GM12878 (cell line): Measurements from ENCODE around the gene LRRC7. TPM values are rescaled to one million over a fixed set of nuclear protein-coding genes. Genes with fewer than 3 reads are reported as not detected.

ENCODE experiments used
- ATAC-seq: fragments of 200-7000 bp; cut with Tn5 transposase; 3 replicates; pipeline ENCODE4 v1.9.1; 2020; ENCODE audit warnings: mild to moderate bottlenecking, moderate library complexity
- BruUV-seq: library from RNA; stranded (reverse); fragments of 400-500 nt; replicated peaks from 2 replicates; lab custom pipeline; 2021; lab: Mats Ljungman, UMichigan
- CTCF ChIA-PET: fragments of 300-600 bp; sonication (Branson Sonifier 250); formaldehyde crosslinking; extraction: SDS; loops from one replicate; lab custom pipeline; 2021; ENCODE audit warnings: inconsistent platforms; lab: Yijun Ruan, JAX
- POLR2A ChIA-PET: fragments of 350-600 bp; formaldehyde crosslinking; extraction: SDS; loops from one replicate; lab custom pipeline; 2021; ENCODE audit warnings: inconsistent platforms; lab: Charles Lee
- RAD21 ChIA-PET: fragments of 300-600 bp; sonication (Branson Sonifier 250); formaldehyde crosslinking; loops from one replicate; lab custom pipeline; 2023; ENCODE audit warnings: antibody characterized with exemption; ENCODE audit not compliant: unreplicated experiment; lab: Charles Lee
- SMC1A ChIA-PET: fragments of 300-600 bp; sonication (Branson Sonifier 250); formaldehyde crosslinking; loops from one replicate; lab custom pipeline; 2023; ENCODE audit not compliant: unreplicated experiment, uncharacterized antibody; lab: Charles Lee
- DNase-seq: peaks from one replicate; pipeline ENCODE4 v3.0.0-alpha.2; 2011; ENCODE audit warnings: low read depth, low spot score
- FAIRE-seq: peaks from 3 replicates; lab custom pipeline; 2011; peaks lifted over from hg19 to GRCh38; lab: Jason Lieb, UNC
- H2AFZ ChIP-seq: 2 replicates; pipeline ENCODE4 v1.6.0; 2011; ENCODE audit warnings: low read depth, low read length, control low read depth; ENCODE audit not compliant: control insufficient read depth
- H3K27ac ChIP-seq: 2 replicates; pipeline ENCODE4 v1.5.1; 2011; ENCODE audit warnings: control low read depth; ENCODE audit not compliant: control insufficient read depth, insufficient read depth
- H3K27me3 ChIP-seq, 2 experiments: replicated peaks in 1 of 2; 2 replicates each; pipeline versions ENCODE4 v1.6.0 to v1.6.1; 2011; ENCODE audit warnings: low read length in 1 of 2; ENCODE audit not compliant: control insufficient read depth in 2 of 2, insufficient read depth in 2 of 2
- H3K36me3 ChIP-seq, 2 experiments: 2 replicates each; pipeline ENCODE4 v1.5.1; 2011; ENCODE audit warnings: low read length in 1 of 2; ENCODE audit not compliant: control insufficient read depth in 2 of 2, insufficient read depth in 2 of 2
- H3K4me1 ChIP-seq: 2 replicates; pipeline ENCODE4 v1.6.1; 2011; ENCODE audit warnings: mild to moderate bottlenecking, low read length, moderate library complexity, mixed read lengths; ENCODE audit not compliant: control insufficient read depth, insufficient read depth
- H3K4me2 ChIP-seq: 2 replicates; pipeline ENCODE4 v1.6.0; 2011; ENCODE audit warnings: control low read depth; ENCODE audit not compliant: control insufficient read depth, insufficient read depth
- H3K4me3 ChIP-seq: fragments of 200-600 bp; sonication (generic); 2 replicates; pipeline ENCODE4 v1.5.1; 2016
- H3K79me2 ChIP-seq: 2 replicates; pipeline ENCODE4 v1.6.0; 2011; ENCODE audit warnings: low read length; ENCODE audit not compliant: control insufficient read depth, insufficient read depth
- H3K9ac ChIP-seq: 2 replicates; pipeline ENCODE4 v1.8.0; 2011; ENCODE audit warnings: low read length, control low read depth, mixed read lengths; ENCODE audit not compliant: control insufficient read depth, insufficient read depth
- H3K9me3 ChIP-seq: replicated peaks from 3 replicates; pipeline ENCODE4 v1.5.1; 2011; ENCODE audit warnings: mild to moderate bottlenecking, low read length; ENCODE audit not compliant: control insufficient read depth, insufficient read depth
- H4K20me1 ChIP-seq: 2 replicates; pipeline ENCODE4 v1.6.0; 2011; ENCODE audit not compliant: control insufficient read depth, insufficient read depth
- CHD4 ChIP-seq: fragments of 200-600 bp; sonication (generic); IDR thresholded peaks from 2 replicates; pipeline ENCODE4 v1.6.1; 2016; ENCODE audit warnings: mild to moderate bottlenecking
- ETV6 ChIP-seq, 2 experiments: fragments of 450-650 bp in 1 of 2; IDR thresholded peaks in 1 of 2; conservative IDR thresholded peaks in 1 of 2; 2 replicates each; pipeline ENCODE4 v1.6.1; 2014; ENCODE audit warnings: antibody characterized with exemption in 1 of 2, borderline replicate concordance in 1 of 2, low read depth in 1 of 2, mild to moderate bottlenecking in 1 of 2, moderate library complexity in 1 of 2
- EZH2 ChIP-seq: IDR thresholded peaks from 2 replicates; pipeline ENCODE4 v1.6.1; 2012; ENCODE audit warnings: low read depth, mild to moderate bottlenecking, control low read depth, inconsistent platforms, low read length, borderline replicate concordance; ENCODE audit not compliant: control insufficient read depth
- JUND ChIP-seq: IDR thresholded peaks from 2 replicates; pipeline ENCODE4 v1.6.1; 2012; ENCODE audit warnings: low read depth, mild to moderate bottlenecking, low read length, improper control_type of control experiment, moderate library complexity
- NFYA ChIP-seq: IDR thresholded peaks from 2 replicates; pipeline ENCODE4 v1.6.1; 2011; ENCODE audit warnings: low read depth, mild to moderate bottlenecking, low read length, improper control_type of control experiment, borderline replicate concordance
- PAX5 ChIP-seq: IDR thresholded peaks from 2 replicates; pipeline ENCODE4 v1.6.1; 2011; ENCODE audit warnings: low read depth, low read length, borderline replicate concordance
- SMARCA5 ChIP-seq: fragments of 450-650 bp; IDR thresholded peaks from 2 replicates; pipeline ENCODE4 v1.6.1; 2017; ENCODE audit warnings: mild to moderate bottlenecking
- SMC3 ChIP-seq: IDR thresholded peaks from 2 replicates; pipeline ENCODE4 v1.6.1; 2011; ENCODE audit warnings: low read length, improper control_type of control experiment, borderline replicate concordance
- TCF12 ChIP-seq: IDR thresholded peaks from 2 replicates; pipeline ENCODE4 v1.6.1; 2011; ENCODE audit warnings: low read depth, mild to moderate bottlenecking, low read length
- WRNIP1 ChIP-seq: IDR thresholded peaks from 2 replicates; pipeline ENCODE4 v1.6.1; 2011; ENCODE audit warnings: low read depth, low read length, improper control_type of control experiment, borderline replicate concordance
- ZBTB40 ChIP-seq: fragments of 450-650 bp; IDR thresholded peaks from 2 replicates; pipeline ENCODE4 v1.6.1; 2016; ENCODE audit warnings: mild to moderate bottlenecking, moderate library complexity, borderline replicate concordance
- ZNF24 ChIP-seq: fragments of 450-650 bp; IDR thresholded peaks from 2 replicates; pipeline ENCODE4 v1.6.1; 2017; ENCODE audit warnings: antibody characterized with exemption, mild to moderate bottlenecking
- ZNF274 ChIP-seq: IDR thresholded peaks from one replicate; pipeline ENCODE4 v1.8.0; 2011; ENCODE audit not compliant: insufficient read length, insufficient read depth
- in situ Hi-C: fragments of 300-500 bp; cut with MboI; formaldehyde crosslinking; loops from 9 replicates; pipeline ENCODE4 v1.14.3; 2018; ENCODE audit warnings: mixed read lengths
- intact Hi-C: fragments of 100-400 bp; cut with micrococcal nuclease; formaldehyde crosslinking; loops from one replicate; pipeline ENCODE4 v1.14.2; 2022; ENCODE audit not compliant: unreplicated experiment
- polyA plus RNA-seq, 11 experiments: library from polyadenylated mRNA; depleted of rRNA in 4 of 11; unstranded in 6 of 11; stranded (reverse) in 5 of 11; fragments of >200 nt; fragmentation: Nextera tagmentation in 4 of 11; fragmentation: Illumina TruSeq in 1 of 11; extraction: Ambion mirVana in 4 of 11; extraction: Trizol in 1 of 11; gene quantifications; 1 replicate in 1 of 11; 2 replicates in 10 of 11; pipeline versions ENCODE4 v1.2.1 to v1.2.3, GENCODE V29; 2011 to 2016; ENCODE audit warnings: inconsistent platforms in 2 of 11, missing spikeins in 2 of 11, low read depth in 1 of 11
- total RNA-seq, 4 experiments: library from RNA; depleted of rRNA in 3 of 4; stranded (reverse); fragments of >200 nt in 3 of 4; fragmentation: Illumina TruSeq in 1 of 4; extraction: Trizol in 1 of 4; gene quantifications; 2 replicates each; pipeline versions ENCODE4 v1.2.1 to v1.2.3, GENCODE V29; 2013 to 2021

LRRC7 gene
- total and polyA plus RNA-seq, 10 of the 15 experiments (the other 5 are each of a cell fraction or from before 2014, with no cell fraction given), result 0.05 to 1.4 (median 0.24) TPM; not detected in 5

GRCh38 chr1:70117046-70117445 lies 549.3 kb downstream of the LRRC7 start:
- no TSS peak for BruUV-seq
- Histone ChIP-seq H3K36me3 (no peaks in the 10 kb centered on the region), H3K4me3 (no peak overlapping the region), H3K79me2 (no peaks in the 10 kb centered on the region), H3K4me1 (no peaks in the 10 kb centered on the region), H3K9ac (no peak overlapping the region), H4K20me1 (no peaks in the 10 kb centered on the region), H2AFZ (no peak overlapping the region), H3K27me3 (no peaks in the 10 kb centered on the region), H3K27ac (no peak overlapping the region)
- no peak for FAIRE-seq
- SMC1A ChIA-PET, result interaction anchor here (1.0 kb wide), 1 partner anchor 9 kb away, joined by 3 read pairs; no protein-coding TSS in a partner anchor
- in situ Hi-C loops (no loop called here), intact Hi-C loops (no loop called here)
- POLR2A ChIA-PET, result interaction anchor here (0.7 kb wide), 1 partner anchor 101 kb away, joined by 5 read pairs; no protein-coding TSS in a partner anchor
- no peak for ATAC-seq
- RAD21 ChIA-PET, result no interaction called here
- no peak for TF ChIP-seq ZBTB40
- no peak for TF ChIP-seq SMC3
- no peak for TF ChIP-seq ZNF274
- TF ChIP-seq SMARCA5, result no peak
- no peak for TF ChIP-seq CHD4
- no peak for TF ChIP-seq NFYA
- no peak for TF ChIP-seq WRNIP1
- TF ChIP-seq EZH2, result no peak
- TF ChIP-seq JUND, result no peak
- no peak for TF ChIP-seq TCF12
- TF ChIP-seq ETV6 (conservative IDR thresholded peaks at IDR 0.05 in 1 of 2, IDR thresholded peaks at IDR 0.05 in 1 of 2; ENCODE audit: borderline replicate concordance in 1 of 2, low read depth in 1 of 2), result no peak
- TF ChIP-seq PAX5, result no peak
- no peak for TF ChIP-seq ZNF24
- TF ChIP-seq, all 136 proteins: peak for 0
- no peak for DNase-seq
- no peak overlapping the region for H3K4me2 ChIP-seq
- H3K9me3 ChIP-seq, result no peaks in the 10 kb centered on the region
- CTCF ChIA-PET, result interaction anchor here (1.0 to 2.0 kb wide), 3 partner anchors 10 to 17 kb away, joined by 3 to 6 read pairs (median 3); no protein-coding TSS in a partner anchor
